ENCODE measurements around the gene GRAMD1B. TPM values are rescaled to one million over a fixed set of nuclear protein-coding genes. Genes with fewer than 3 reads are reported as not detected.

The GRAMD1B gene
- total and polyA plus RNA-seq, 8 donors, result 1.1 to 4.8 (median 2.2) TPM

DNA sequence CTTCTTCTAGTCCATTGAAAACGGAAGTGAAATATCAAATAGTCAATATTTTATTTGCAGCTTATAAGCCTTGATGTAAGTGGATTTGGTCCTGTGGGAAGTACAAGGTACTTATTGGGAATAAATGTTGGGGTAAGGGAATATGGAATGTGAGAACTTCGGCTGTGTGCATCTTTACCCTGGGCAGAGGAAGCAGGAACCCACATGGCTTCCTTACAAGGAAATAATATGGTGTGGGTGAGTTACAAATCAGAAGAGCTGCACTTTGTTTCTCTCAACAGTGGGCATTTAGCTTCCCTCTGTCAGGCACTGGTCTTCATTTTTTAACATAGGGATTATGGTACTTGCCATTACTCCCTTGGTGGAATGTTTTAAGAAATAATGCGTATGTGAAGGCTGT lies 146.4 kb downstream of the GRAMD1B start:
- Histone ChIP-seq H3K4me3 (no peak overlapping the region), H3K27ac (no peak overlapping the region), H3K36me3 (no peaks in the 10 kb centered on the region), H3K9me3 (no peaks in the 10 kb centered on the region), H3K27me3 (peaks cover 0 to 5% (median 2%) of the 10 kb centered on the region in 4 donors), H3K4me1 (peaks cover 0 to 3% (median 0%) of the 10 kb centered on the region in 3 donors)
- intact Hi-C loops (cut with DNase I), result loop anchor here in 2 of 3 donors (5.0 kb wide), 2 partner anchors 64 to 131 kb away; no protein-coding TSS in a partner anchor
- no peak for DNase-seq
- 15 to 22% methylated on average over 3 of the region's 3 CpGs for WGBS, 2 donors
- FAIRE-seq, result no peak
- ATAC-seq, result no peak
- TF ChIP-seq, protein P1, sequence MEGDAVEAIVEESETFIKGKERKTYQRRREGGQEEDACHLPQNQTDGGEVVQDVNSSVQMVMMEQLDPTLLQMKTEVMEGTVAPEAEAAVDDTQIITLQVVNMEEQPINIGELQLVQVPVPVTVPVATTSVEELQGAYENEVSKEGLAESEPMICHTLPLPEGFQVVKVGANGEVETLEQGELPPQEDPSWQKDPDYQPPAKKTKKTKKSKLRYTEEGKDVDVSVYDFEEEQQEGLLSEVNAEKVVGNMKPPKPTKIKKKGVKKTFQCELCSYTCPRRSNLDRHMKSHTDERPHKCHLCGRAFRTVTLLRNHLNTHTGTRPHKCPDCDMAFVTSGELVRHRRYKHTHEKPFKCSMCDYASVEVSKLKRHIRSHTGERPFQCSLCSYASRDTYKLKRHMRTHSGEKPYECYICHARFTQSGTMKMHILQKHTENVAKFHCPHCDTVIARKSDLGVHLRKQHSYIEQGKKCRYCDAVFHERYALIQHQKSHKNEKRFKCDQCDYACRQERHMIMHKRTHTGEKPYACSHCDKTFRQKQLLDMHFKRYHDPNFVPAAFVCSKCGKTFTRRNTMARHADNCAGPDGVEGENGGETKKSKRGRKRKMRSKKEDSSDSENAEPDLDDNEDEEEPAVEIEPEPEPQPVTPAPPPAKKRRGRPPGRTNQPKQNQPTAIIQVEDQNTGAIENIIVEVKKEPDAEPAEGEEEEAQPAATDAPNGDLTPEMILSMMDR (IDR thresholded peaks at IDR 0.05), result no peak

DNA sequence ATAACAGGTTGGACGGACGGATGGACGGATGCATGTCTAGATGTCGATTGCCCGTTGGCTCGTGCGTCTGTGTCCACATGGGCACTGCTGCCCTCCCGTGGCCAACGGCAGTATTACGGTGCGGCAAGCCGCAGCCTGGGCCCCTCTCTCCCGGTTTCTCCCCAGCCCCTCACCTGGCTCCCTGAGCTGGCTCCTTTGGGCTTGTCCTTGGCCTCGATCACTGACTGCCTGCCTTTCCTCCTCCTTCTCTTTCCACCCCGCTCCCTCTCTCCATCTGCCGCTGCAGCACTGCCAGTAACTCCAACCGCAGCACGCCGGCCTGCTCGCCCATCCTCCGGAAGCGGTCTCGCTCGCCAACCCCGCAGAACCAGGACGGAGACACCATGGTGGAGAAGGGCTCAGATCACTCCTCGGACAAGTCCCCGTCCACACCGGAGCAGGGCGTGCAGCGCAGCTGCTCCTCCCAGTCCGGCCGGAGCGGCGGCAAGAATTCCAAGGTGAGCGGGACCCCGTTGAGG lies 147.1 kb downstream of the GRAMD1B start:
- intact Hi-C loops (cut with DNase I), result loop anchor here in 2 of 3 donors (5.0 kb wide), 2 partner anchors 65 to 130 kb away; no protein-coding TSS in a partner anchor
- no peak overlapping the region for H3K4me3 ChIP-seq
- no peak overlapping the region for H3K27ac ChIP-seq
- ATAC-seq, result peak; percentile 57 to 79 (median 75)
- TF ChIP-seq, protein P1 (IDR thresholded peaks at IDR 0.05), result peak; percentile 81 to 92 (median 88)
- H3K4me1 ChIP-seq, result peaks cover 0 to 3% (median 0%) of the 10 kb centered on the region in 3 donors
- peak; percentile 27 to 93 (median 73) for DNase-seq
- H3K9me3 ChIP-seq, result no peaks in the 10 kb centered on the region
- 44 to 46% methylated on average over 37 of the region's 37 CpGs for WGBS, 2 donors
- FAIRE-seq, result no peak
- H3K36me3 ChIP-seq, result no peaks in the 10 kb centered on the region
- peaks cover 0 to 5% (median 2%) of the 10 kb centered on the region in 4 donors for H3K27me3 ChIP-seq

DNA sequence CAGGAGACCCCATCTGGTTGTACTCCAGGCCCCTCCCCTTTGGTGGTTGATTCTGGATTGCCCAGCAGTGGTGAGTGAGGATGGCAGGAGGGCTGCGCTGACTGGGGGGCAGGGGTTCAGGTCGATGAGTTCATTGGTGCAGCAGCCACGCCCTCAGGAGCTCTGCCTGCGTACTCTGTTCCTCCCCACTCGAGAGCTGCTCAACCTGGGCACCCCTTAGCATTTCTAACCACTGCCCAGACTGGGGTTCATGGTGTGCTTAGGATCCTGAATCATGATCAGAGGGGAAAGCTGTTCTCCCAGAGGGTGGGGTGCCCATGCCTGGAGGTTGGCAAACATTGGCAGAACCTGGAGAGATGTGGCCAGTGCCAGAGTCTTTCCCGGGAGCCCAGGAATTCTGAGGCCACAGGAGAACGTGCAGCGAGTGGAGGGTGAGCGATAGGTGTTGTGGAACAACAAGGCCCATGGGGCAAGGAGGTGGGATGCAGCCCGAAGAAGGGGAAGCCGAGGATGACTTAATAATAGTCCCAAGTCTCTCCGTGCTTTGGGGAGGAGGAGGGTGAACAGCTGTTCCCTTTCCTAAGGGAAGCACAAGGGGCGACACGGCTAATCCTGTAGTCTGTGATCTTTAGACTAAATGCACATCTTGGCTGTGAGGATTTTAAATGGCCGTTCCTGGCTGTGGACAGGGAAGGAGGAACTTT lies 148.9 kb downstream of the GRAMD1B start:
- no peak overlapping the region for H3K4me3 ChIP-seq
- WGBS, 2 donors, result 77 to 80% methylated on average over 15 of the region's 15 CpGs
- TF ChIP-seq, protein P1 (IDR thresholded peaks at IDR 0.05), result no peak
- intact Hi-C loops (cut with DNase I), result loop anchor here in 2 of 3 donors (5.0 kb wide), 2 partner anchors 67 to 128 kb away; no protein-coding TSS in a partner anchor
- FAIRE-seq (no peak), DNase-seq (no peak), ATAC-seq (no peak)
- peaks cover 0 to 5% (median 2%) of the 10 kb centered on the region in 4 donors for H3K27me3 ChIP-seq
- H3K4me1 ChIP-seq, result peaks cover 0 to 3% (median 0%) of the 10 kb centered on the region in 3 donors
- no peak overlapping the region for H3K27ac ChIP-seq
- H3K36me3 ChIP-seq, result no peaks in the 10 kb centered on the region
- H3K9me3 ChIP-seq, result no peaks in the 10 kb centered on the region

DNA sequence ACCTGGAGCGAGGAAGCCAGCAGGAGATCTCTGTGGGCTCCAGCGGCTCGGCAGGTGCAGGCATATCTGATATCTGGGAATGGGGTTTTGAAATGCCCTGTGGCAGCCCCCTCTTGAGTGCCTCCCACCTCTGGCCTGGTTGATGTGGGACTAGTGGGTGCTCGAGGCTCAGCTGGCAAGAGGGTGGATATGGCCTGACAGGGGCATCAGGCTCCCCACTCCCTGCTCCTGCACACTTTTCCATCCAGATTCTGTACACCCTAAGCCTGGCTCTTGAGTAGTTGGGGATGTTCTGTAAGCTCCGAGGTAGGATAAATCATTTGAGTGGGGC lies 149.4 kb downstream of the GRAMD1B start:
- Histone ChIP-seq H3K27me3 (peaks cover 0 to 5% (median 2%) of the 10 kb centered on the region in 4 donors), H3K4me3 (no peak overlapping the region), H3K27ac (no peak overlapping the region), H3K4me1 (peaks cover 0 to 3% (median 0%) of the 10 kb centered on the region in 3 donors), H3K36me3 (no peaks in the 10 kb centered on the region), H3K9me3 (no peaks in the 10 kb centered on the region)
- ATAC-seq (no peak), DNase-seq (no peak), FAIRE-seq (no peak)
- intact Hi-C loops (cut with DNase I), result loop anchor here in 2 of 3 donors (5.0 kb wide), 2 partner anchors 67 to 128 kb away; no protein-coding TSS in a partner anchor
- WGBS, 2 donors, result 71 to 78% methylated on average over 5 of the region's 5 CpGs
- TF ChIP-seq, protein P1 (IDR thresholded peaks at IDR 0.05), result no peak
